Fibroblast of peridontal ligament (primary cell): ENCODE results near the gene CRISPLD2.
"Not testable (repeated sequence)": the region's sequence is repeated elsewhere in the genome, so short reads cannot be mapped to it uniquely, and the experiment has no call there.

ENCODE experiments used
- DNase-seq: peaks from one replicate; pipeline ENCODE4 v3.0.0-alpha.2; 2010; ENCODE audit errors: extremely low read depth

The CRISPLD2 gene

DNA sequence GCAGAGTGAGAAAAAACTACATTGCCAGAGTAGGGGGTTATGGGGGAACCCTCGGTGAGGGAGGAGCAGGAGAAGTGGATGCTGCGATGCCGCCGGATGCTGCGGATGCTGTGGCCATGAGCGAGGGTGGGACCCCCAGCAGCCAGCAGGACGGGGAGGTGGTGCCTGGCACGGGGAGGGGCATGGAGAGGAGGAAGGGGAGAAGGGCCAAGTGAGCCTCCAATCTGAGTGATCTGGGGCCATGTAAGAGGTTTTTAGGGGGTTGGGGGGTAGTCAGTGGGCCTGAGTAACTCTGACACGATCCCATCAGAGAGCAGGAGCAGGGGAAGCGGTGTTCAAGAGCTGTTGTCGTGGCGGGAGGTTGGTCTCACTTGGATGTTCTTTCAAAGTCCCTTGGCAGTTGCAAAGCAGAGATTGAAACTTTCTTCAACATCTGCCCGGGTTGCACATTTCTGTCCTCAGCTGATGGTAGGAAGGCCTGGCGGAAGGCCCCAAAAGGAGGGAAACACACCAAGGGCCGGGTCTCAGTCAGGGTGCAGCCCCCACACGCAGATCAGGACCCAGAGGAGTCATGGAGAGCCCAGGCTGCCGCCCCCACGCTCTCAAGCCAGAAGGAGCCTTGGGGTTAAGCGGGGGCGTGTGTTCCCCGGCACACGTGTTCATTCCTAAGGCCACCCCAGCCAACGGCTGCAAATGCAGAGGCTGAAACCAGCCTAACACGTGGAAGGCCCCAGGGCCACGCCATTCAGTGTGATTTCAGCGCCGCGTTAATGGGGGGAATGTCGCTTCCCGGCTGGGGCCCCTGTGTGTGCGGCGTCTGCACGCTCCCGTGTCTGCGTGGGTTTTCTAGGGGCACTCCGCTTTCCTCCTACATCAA lies 109.9 kb downstream of the CRISPLD2 start:
- no peak for DNase-seq

DNA sequence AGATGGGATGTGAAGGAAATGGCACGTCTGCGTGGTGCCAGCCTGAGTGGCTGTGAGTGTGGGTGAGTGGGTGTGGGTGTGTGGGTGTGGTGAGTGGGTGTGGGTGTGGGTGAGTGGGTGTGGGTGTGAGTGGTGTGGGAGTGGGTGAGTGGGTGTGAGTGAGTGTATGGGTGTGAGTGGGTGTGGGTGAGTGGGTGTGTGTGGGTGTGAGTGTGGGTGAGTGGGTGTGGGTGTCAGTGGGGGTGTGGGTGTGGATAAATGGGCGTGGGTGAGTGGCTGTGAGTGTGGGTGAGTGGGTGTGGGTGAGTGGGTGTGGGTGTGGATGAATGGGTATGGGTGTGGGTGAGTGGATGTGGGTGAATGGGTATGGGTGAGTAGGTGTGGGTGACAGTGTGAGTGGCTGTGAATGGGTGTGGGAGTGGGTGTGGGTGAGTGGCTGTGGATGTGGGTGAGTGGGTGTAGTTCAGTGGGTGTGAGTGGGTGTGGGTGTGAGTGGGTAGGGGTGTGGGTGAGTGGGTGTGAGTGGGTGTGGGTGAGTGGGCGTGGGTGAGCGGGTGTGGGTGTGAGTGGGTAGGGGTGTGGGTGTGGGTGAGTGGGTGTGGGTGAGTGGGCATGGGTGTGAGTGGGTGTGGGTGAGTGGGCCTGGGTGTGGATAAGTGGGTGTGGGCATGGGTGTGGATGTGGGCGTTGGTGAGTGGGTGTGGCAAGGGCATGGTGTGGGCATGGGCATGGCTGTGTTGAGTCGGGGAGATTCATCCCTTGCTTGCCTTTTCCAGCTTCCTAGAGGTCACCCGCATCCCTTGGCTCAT lies 110.7 kb downstream of the CRISPLD2 start:
- no peak for DNase-seq

DNA sequence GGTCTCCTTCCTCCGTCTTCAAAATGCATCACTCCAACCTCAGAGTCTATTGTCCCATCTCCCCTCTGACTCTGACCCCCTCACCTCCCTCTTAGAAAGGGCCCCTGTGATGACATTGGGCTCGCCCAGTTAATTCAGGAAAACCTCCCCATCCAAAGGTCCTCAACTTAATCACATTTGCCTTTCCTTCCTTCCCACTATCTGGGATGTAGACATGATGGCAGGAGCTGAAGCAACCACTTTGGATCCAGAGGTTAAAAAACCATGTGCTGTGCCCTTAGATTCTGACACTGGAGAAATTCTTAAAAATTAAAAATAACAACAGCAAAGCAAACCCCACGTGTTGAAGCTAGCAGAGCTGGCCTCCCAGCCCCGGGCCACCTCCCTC lies 111.3 kb downstream of the CRISPLD2 start:
- no peak for DNase-seq

DNA sequence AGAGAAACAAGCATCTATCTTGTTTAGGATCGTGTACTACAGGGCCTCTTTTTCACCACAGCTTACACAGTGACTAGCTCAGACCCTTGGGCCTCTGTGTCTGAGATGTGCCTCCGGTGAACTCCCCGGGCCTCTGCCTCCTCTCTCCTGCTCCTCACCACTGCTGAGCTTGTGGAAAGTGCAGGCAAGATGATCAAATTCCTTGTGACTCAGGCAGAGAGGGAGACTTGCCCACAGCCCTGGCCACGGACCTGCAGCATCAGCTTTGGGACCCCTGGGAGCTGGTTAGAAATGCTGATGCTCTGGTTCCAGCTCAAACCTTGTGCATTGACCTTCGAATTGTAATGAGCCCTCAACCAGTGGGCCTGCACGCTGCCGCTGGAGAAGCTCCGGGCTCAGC lies 111.7 kb downstream of the CRISPLD2 start:
- DNase-seq, result peak; percentile 39

DNA sequence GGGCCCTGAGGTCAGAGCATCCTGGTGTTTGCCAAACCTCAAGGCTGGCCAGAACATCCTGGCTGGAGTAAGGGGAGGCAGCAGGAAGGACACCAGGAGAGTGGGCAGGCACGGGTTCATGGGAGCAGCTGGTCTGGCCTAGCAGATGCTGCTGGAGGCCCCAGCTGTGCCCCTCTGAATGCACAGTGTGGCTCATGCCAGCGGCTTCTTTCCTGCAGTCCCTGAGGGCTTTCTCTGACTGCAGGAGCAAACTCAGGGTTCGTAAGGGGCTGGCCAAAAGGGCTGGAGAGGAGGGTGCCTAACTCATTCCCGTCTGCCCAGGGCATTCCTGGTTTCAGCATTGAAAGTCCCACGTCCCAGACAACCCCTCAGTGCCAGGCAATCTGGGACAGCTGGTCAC lies 112.9 kb downstream of the CRISPLD2 start:
- no peak for DNase-seq

DNA sequence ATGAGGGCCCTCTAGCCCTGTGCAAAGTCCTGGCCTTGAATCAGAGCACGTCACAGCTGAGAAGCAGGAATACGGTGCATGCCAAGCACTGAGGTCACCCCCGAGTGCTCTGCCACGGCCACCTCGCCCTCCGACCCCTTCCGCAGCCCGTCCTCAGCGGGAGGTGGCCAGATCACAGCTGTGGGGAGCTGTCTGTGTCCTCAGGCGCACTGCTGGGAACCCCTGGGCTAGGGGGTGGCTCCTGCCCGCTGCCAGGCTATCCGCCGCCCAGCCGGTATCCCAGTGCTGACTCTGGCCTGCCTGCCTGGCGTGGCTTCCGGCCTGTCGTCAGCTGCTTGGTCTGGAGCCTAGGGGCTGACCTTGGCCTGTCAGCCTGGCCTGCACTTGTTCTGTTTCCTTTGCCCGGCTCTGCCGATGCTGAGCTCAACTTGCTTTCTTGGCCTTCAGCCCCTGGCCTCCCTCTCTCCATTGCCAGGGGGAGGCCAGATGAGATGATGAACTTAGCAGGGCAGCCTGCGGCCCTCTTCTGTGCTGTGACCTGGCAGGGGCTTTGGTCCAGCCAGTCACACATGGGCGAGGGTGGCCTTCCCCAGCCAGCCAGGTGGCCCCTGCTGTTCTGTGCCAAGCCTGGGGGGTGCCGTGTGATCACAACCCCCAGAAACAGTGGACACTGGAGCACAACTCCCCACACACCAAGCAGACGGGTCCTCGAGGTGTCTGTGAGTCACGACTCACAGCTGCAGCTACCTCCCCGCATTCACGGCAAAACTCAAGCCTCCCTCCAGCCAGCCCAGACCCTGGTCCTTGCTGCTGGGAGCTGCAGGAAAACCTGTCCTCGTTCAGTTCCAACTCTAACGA lies 114.2 kb downstream of the CRISPLD2 start:
- no peak for DNase-seq

DNA sequence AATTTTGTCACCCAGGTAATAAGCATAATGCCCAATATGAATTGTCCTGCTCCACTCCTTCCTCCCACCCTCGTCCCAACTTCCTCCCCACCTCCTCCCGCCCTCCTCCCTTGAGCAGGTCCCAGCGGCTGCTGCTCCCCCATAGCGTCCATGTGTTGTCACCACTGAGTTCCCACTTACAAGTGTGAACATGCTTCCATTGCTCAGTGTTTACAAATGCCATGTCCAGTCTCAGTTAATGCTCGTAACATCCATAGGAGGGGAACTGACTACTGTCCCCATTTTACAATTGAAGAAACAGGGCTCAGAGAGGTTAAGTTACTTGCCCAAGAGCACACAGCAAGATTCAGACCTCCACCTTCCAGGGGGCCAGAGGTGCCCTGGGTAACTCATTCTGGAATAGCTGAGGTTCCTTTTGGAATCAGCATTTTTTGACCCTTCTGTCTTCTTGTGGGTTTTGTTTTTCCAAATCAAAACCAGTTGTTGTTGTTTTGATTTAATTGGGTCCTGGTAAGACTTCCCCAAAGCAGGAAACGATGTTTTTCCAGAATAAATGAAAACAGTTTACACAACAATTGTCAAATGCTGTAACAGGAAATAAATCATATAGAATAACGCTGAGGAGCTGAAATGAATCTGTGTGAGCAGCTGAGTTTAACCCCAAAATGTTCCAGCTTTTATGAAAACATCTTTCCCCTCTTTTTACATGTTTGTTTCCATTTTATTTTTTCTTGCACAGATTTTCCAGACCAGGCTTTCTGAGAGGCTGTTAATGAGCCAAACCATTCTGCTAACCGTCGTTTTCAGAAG lies 117.6 kb downstream of the CRISPLD2 start:
- no peak for DNase-seq

DNA sequence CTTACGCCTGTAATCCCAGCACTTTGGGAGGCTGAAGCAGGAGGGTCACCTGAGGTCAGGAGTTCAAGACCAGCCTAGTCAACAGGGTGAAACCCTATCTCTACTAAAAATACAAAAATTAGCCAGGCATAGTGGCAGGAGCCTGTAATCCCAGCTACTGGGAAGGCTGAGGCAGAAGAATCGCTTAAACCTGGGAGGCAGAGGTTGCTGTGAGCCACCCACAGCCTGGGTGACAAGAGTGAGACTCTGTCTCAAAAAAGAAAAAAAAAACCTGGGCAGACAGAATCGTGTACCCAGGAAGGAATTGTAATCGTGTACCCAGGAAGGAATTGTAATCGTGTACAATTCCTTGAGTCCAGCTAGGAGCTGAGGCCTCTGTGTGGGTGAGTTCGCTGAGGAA lies 118.8 kb downstream of the CRISPLD2 start:
- not testable (repeated sequence) for DNase-seq

DNA sequence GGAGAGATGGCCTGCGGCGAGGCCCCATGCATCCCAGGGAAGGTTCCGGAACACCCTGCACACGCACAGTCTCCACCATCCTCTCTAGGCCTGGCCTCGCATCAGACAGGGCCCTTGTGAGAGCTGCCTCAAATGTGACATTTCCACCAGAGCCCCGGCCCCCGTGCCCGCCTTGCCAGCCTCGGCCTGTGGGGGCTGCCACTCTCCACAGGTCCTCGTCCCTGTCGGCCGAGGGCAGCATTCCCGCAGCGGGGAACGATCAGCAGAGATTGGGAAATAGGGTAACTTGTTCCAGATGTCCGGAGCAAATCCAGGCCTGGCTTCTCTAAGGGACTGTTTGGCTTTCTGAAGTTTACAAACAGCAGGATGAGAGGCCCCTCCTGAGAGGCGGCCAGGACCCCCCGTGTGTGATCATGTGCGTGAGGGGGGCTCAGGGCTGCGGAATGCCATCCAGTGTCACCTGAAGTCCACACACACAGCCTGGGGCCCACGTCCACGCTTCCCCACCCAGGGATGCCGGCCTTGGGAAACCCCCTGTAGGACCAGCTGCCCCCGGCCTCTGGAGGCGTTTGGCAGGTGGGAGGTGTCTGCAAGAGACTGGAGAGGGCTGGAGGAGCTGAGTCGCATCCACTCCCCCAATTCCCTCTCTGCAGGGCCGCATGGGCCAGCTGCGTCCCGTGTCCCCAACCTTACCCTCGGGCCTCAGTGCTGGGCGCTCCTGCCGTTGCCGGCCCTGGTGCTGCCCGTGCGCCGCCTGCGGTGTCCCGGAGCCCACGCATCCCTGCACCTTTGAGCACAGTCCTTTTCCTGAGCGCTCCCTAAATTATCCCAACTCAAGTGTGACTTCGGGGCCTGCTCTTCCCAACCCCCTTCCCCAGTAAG lies 121.1 kb downstream of the CRISPLD2 start:
- peak; percentile 73 for DNase-seq

DNA sequence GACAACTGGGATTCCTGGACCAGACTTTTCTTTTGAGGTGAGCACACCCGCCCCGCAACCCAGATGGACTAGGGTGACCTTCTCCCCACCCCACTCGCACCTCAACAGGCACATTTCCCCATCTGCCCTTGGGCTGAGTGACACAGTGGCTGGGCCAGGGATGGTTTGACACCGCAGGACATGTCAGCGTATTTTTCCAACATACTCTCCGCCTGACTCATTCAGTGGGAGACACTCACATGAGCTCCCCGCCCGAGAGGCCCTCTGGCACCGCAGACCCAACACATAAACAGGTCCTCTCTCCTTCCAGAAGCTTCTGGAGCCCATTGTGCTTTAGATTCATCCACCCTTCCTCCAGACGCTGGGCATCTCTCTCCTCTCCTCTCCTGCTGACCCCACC lies 122.1 kb downstream of the CRISPLD2 start:
- DNase-seq, result no peak

DNA sequence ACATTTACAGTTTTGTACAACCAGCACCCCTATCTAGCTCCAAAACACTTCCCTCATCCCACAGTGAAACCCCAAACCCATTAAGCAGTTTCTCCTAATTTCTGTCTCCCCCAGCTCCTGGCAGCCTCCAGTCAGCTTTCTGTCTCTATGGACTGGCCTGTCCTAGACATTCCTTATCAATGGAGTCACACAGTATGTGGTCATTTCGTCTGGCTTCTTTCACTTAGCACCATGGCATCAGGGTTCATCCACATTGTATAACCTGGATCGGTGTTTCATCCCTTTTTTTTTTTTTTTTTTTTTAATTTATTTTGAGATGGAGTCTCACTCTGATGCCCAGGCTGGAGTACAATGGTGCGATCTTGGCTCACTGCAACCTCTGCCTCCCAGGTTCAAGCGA lies 123.0 kb downstream of the CRISPLD2 start:
- DNase-seq, result no peak

DNA sequence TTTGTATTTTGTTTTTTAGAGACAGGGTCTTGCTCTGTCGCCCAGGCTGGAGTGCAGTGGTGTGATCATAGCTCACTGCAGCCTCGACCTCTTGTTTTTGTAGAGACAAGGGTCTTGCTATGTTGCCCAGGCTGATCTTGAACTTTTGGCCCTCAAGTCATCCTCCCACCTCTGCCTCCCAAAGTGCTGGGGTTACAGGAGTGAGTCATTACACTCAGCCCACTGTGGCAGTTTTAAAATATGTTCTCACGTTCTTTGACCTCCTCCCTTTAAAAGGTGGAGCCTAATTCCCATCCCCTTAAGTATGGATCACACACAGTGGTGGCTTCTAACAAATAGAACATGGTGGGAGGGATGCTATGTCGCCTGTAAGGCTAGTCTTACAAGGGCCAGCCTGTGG lies 123.8 kb downstream of the CRISPLD2 start:
- DNase-seq, result no peak

DNA sequence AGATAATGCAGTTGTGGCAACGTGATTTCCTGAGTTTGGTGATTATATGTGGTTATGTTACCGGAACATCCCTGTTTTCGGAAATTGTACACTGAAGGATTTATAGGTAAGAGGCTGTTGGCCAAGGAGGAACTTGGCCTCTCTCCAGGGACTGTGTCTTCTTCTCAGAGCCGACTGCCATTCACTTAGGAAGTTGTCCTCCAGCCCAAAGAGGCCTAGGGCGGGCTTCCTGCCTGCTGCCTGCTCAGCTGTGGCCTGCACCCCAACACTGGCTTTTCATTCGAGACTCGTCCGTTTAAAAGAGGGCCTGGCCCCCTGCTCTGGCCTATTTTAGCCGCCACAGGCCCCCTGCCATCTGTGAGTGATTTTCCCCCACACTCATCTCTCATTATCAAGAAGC lies 127.2 kb downstream of the CRISPLD2 start:
- no peak for DNase-seq

DNA sequence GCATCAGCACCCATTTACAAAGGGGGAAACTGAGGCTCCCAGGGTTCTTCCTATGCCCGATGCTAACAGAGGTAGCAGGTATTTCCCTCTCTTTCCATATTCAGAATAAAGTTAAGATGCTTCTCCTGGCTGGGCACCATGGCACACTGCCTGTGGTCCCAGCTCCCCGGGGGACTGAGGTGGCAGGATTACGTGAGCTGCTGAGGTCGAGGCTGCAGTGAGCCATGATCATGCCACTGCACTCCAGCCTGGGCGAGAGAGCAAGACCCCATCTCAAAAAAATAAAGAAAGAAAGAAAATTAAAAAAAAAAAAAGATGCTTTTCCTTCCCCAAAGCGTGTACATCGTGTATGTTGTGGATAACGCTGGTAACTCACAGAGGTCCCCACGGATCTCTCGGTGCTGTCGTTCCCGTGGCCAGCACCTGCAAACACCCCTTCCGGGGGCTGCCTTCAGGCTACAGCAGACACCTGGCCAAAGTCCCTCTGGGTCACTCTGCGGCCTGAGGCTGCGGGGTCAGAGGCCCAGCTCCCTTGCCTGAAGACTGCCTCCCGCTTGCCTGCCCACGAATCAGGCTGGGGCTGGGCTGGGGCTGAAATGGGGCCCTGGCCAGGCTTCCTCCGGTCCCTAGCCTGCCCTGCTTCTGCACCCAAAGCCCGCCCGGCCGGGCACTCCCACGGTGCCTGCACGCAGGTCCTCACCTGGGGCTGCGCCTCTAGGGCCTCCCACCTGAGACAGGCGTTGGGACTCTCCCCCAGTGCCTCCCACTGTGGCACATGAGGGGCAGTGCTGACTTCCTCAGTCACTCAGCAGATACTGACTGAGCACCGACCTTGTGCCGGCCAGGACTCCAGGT lies 128.4 kb downstream of the CRISPLD2 start:
- DNase-seq, result no peak

DNA sequence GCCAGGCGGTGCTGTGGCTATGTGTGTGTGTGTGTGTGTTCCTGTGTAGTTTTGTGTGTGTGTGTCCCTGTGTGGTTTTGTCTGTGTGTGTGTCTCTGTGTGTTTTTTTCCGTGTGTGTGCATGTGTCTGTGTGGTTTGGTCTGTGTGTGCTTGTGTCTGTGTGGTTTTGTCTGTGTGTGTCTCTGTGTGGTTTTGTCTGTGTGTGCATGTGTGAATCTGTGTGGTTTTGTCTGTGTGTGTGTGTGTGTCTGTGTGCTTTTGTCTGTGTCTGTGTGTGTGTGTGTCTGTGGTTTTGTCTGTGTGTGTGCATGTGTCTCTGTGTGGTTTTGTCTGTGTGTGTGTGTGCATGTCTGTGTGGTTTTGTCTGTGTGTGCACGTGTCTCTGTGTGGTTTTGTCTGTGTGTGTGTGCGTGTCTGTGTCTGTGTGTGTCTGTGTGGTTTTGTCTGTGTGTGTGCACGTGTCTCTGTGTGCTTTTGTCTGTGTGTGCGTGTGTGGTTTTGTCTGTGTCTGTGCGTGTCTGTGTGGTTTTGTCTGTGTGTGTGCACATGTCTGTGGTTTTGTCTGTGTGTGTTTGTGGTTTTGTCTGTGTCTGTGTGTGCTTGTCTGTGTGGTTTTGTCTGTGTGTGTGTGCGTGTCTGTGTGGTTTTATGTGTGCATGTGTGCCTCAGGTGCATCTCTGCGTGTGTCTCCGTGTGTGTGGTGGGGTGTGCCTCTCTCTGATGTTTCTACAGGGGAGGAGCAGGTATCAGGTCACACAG lies 129.2 kb downstream of the CRISPLD2 start:
- no peak for DNase-seq

DNA sequence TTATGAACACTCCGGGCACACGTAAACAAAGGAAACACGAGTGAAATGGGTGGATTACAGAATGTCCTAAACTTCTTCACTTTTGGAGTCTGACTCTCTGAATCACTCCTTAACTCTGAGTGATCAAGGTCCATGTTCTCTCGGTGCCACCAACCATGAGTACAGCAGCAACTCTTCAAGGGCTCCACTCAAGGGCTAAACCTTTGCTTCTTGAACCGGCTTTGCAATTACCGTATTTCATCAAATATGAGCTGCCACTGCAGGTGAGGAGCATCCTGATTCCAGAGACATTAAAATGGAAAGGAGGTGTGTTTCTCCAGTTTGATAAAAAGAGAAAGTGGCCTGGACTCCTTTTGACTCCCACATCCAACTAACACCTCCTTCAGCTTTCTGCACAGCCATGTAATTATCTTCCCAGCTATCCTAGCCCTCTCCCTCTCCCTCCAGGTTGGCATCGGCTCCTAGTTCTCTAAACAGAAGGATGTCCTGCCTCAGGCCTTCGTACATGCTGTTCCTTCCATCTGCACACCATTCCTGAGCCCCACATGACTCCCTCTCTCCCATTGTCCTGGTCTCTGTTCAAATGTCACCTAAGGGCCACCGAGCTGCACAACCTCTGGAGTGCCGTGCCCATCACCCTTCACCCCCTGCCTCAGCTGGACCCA lies 130.1 kb downstream of the CRISPLD2 start:
- DNase-seq, result no peak

DNA sequence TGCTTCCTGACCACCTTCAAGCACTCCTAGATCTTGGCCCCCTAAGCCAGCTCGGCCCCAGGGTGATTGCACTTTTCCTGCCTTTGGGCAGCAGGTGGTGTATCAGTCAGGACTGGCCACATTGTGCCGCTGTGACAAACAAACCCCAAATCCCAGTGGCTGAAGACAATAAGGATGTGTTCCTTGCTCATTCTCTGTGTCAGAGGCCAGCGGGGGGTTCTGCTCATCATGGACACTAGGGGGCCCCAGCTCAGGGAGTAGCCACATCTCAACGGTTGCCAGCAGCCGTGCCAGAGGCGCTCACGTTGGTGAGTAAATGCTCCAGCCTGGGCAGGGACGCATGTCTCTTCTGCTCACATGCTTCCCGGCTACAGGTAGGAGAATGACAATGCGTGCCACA lies 131.1 kb downstream of the CRISPLD2 start:
- no peak for DNase-seq
